Endothelial cell of umbilical vein (primary cell): ENCODE measurements around the gene RARA. TPM values are rescaled to one million over a fixed set of nuclear protein-coding genes. Genes with fewer than 3 reads are reported as not detected.
A peak's percentile ranks its signal among the peaks of the same experiment; 100 is the strongest.

Experiments
- BruUV-seq: library from RNA; stranded (reverse); fragments of 400-500 nt; replicated peaks from 2 replicates; lab custom pipeline; 2021; lab: Mats Ljungman, UMichigan
- CTCF ChIA-PET: fragments of 300-600, 350-600 bp; sonication (Branson Sonifier 250); formaldehyde crosslinking; loops from one replicate; lab custom pipeline; 2021; ENCODE audit warnings: antibody characterized with exemption, inconsistent platforms; lab: Charles Lee
- POLR2A ChIA-PET: fragments of 300-600, 350-600 bp; sonication (Branson Sonifier 250); formaldehyde crosslinking; loops from one replicate; lab custom pipeline; 2021; ENCODE audit warnings: antibody characterized with exemption, inconsistent platforms; lab: Charles Lee
- DNase-seq: peaks from one replicate; pipeline ENCODE4 v3.0.0-alpha.2; 2011; ENCODE audit warnings: low read depth, low spot score
- FAIRE-seq: peaks from 2 replicates; lab custom pipeline; 2011; peaks lifted over from hg19 to GRCh38; lab: Jason Lieb, UNC
- H2AFZ ChIP-seq: 2 replicates; pipeline ENCODE4 v1.6.0; 2012; ENCODE audit warnings: low read depth, low read length, control low read depth, inconsistent platforms
- H3K27ac ChIP-seq: 2 replicates; pipeline ENCODE4 v1.5.1; 2011; ENCODE audit warnings: low read depth, mild to moderate bottlenecking, control low read depth, low read length, moderate library complexity; ENCODE audit not compliant: insufficient read depth
- H3K27me3 ChIP-seq, 2 experiments: 2 replicates each; pipeline versions ENCODE4 v1.6.0 to v1.6.1; 2011; ENCODE audit warnings: low read length in 2 of 2, mixed read lengths in 1 of 2; ENCODE audit not compliant: control insufficient read depth in 2 of 2, insufficient read depth in 2 of 2
- H3K36me3 ChIP-seq, 2 experiments: 2 replicates in 1 of 2; 3 replicates in 1 of 2; pipeline ENCODE4 v1.5.1; 2011; ENCODE audit warnings: low read length in 2 of 2, mild to moderate bottlenecking in 1 of 2, moderate library complexity in 1 of 2; ENCODE audit not compliant: control insufficient read depth in 2 of 2, insufficient read depth in 2 of 2; ENCODE audit errors: extremely low read depth in 1 of 2
- H3K4me1 ChIP-seq: 3 replicates; pipeline ENCODE4 v1.5.1; 2011; ENCODE audit warnings: mild to moderate bottlenecking, low read length; ENCODE audit not compliant: control insufficient read depth, insufficient read depth; ENCODE audit errors: extremely low read depth
- H3K4me2 ChIP-seq: 2 replicates; pipeline ENCODE4 v1.6.1; 2011; ENCODE audit warnings: low read length, control low read depth, mixed read lengths; ENCODE audit not compliant: insufficient read depth
- H3K4me3 ChIP-seq, 3 experiments: fragments of 200-600 bp in 1 of 3; sonication (generic), shearing (Covaris generic) in 1 of 3; replicated peaks in 1 of 3; 2 replicates each; pipeline ENCODE4 v1.5.1; 2011 to 2016; ENCODE audit warnings: control low read depth in 3 of 3, low read length in 3 of 3, mild to moderate bottlenecking in 2 of 3, inconsistent platforms in 1 of 3, low read depth in 1 of 3, moderate library complexity in 1 of 3; ENCODE audit not compliant: insufficient read depth in 1 of 3
- H3K79me2 ChIP-seq: 2 replicates; pipeline ENCODE4 v1.6.0; 2012; ENCODE audit warnings: low read length, inconsistent platforms; ENCODE audit not compliant: control insufficient read depth, insufficient read depth
- H3K9ac ChIP-seq: replicated peaks from 2 replicates; pipeline ENCODE3; 2011; ENCODE audit warnings: low read length, control low read depth; ENCODE audit not compliant: insufficient read depth; ENCODE audit errors: extremely low read depth
- H3K9me1 ChIP-seq: replicated peaks from 3 replicates; pipeline ENCODE4 v1.6.0; 2011; ENCODE audit warnings: mild to moderate bottlenecking, low read length; ENCODE audit not compliant: control insufficient read depth, insufficient read depth; ENCODE audit errors: extremely low read depth
- H3K9me3 ChIP-seq: replicated peaks from 2 replicates; pipeline ENCODE4 v1.5.1; 2012; ENCODE audit warnings: low read length, inconsistent platforms; ENCODE audit not compliant: control insufficient read depth, insufficient read depth
- H4K20me1 ChIP-seq: replicated peaks from 2 replicates; pipeline ENCODE3; 2011; ENCODE audit warnings: mild to moderate bottlenecking, low read length; ENCODE audit not compliant: control insufficient read depth, insufficient read depth; ENCODE audit errors: extremely low read depth
- CTCF ChIP-seq, 2 donors: IDR thresholded peaks; 1 replicate in 1 of 2; 2 replicates in 1 of 2; pipeline ENCODE4 v1.5.1; 2011; ENCODE audit warnings: low read length in 2 of 2, mild to moderate bottlenecking in 2 of 2, moderate library complexity in 2 of 2, control low read depth in 1 of 2, inconsistent platforms in 1 of 2, low read depth in 1 of 2; ENCODE audit not compliant: insufficient read depth in 1 of 2; ENCODE audit errors: extremely low read depth in 1 of 2
- MAX ChIP-seq: IDR thresholded peaks from 2 replicates; pipeline ENCODE4 v1.6.1; 2011; ENCODE audit not compliant: insufficient read depth, insufficient read length
- POLR2A ChIP-seq: IDR thresholded peaks from 2 replicates; pipeline ENCODE4 v1.6.1; 2012; ENCODE audit warnings: low read depth, mild to moderate bottlenecking, control low read depth, low read length
- POLR2AphosphoS5 ChIP-seq: IDR thresholded peaks from 2 replicates; pipeline ENCODE4 v1.6.1; 2012; ENCODE audit warnings: low read depth, mild to moderate bottlenecking, control low read depth, low read length, moderate library complexity; ENCODE audit not compliant: insufficient read depth
- dilution Hi-C: fragments of 300-500 bp; cut with MboI; formaldehyde crosslinking; loops from one replicate; pipeline ENCODE4 v1.15.0; 2019; ENCODE audit warnings: low sequenced_read_pairs; ENCODE audit not compliant: extremely low pct_ligation_motif_present
- intact Hi-C: fragments of 100-400 bp; cut with micrococcal nuclease; formaldehyde crosslinking; loops from one replicate; pipeline ENCODE4 v1.10.0; 2022
- polyA plus RNA-seq, 4 experiments: library from polyadenylated mRNA; depleted of rRNA in 3 of 4; stranded (reverse) in 3 of 4; unstranded in 1 of 4; fragments of >200 nt; gene quantifications; 2 replicates each; pipeline versions ENCODE4 v1.2.1 to v1.2.3, GENCODE V29; 2011 to 2012; ENCODE audit warnings: missing spikeins in 1 of 4
- total RNA-seq: library from RNA; stranded (reverse); gene quantifications from 2 replicates; pipeline ENCODE4 v1.2.3, GENCODE V29; 2021

Gene RARA
- total and polyA plus RNA-seq, 2 donors (not counting 3 experiments of a cell fraction or from before 2014, with no cell fraction given), result 11.9 to 37.8 TPM

DNA sequence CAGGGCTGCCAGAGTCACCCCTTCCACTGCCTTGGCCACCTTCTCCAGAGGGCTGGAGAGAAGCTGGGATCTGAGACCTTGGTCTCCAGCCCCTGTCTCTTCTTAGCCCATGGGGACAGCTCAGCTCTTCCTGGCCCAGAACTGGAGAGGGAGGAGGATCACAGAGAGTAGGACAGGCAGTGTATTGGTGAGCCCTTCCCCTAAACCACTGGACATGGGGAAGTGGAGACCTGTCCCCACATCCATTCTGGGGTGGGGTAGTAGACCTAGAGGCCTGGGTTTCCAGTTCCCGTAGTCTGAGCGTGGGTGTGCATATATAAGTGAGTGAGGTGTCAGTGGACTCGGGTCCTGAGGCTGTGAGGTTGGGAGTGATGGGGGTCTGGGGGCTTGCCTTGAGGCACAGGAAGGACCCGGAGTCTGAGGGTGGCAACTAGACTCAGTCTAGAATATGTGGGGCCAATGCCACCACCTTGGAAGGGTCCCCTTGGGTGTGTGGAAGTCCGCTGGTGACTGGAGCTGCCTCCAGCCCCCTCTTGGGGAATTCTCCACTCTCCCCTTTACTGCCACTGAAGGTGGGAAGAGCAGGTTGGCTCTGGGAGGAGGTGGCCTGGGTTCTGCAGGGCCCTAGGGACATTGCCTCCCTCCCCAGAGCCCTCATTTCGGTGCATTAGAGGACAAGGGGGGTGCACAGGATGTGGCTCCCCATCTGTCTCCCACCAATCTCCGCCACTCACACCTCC is 35.6 kb downstream of the RARA start:
- ChIA-PET CTCF (interaction anchor here (0.8 to 10.6 kb wide), 11 partner anchors 10 to 189 kb away, joined by 3 to 109 read pairs (median 6); no protein-coding TSS in a partner anchor), POLR2A (interaction anchor here (1.3 to 1.8 kb wide), 2 partner anchors 25 to 28 kb away, joined by 3 to 6 read pairs; no protein-coding TSS in a partner anchor)
- Histone ChIP-seq H3K4me2 (peak overlapping the region; percentile 62), H3K9ac (peak overlapping the region; percentile 89), H3K9me1 (no peaks in the 10 kb centered on the region), H4K20me1 (no peaks in the 10 kb centered on the region), H3K79me2 (peaks cover 70% of the 10 kb centered on the region), H3K27ac (peak overlapping the region; percentile 77), H3K4me3 (peak overlapping the region in 2 of 3 experiments; percentile 69 to 85), H2AFZ (no peak overlapping the region), H3K4me1 (peaks cover 67% of the 10 kb centered on the region), H3K36me3 (peaks cover 0 to 9% of the 10 kb centered on the region in 2 experiments), H3K9me3 (no peaks in the 10 kb centered on the region), H3K27me3 (no peaks in the 10 kb centered on the region)
- intact Hi-C loops, result loop anchor here (5.0 kb wide), 1 partner anchor 127 kb away; the partner anchor contains the start of gene WIPF2
- no TSS peak for BruUV-seq
- TF ChIP-seq POLR2A, result peak; percentile 35
- TF ChIP-seq CTCF (IDR thresholded peaks at IDR 0.05; ENCODE audit: extremely low read depth in 1 of 2, insufficient read depth in 1 of 2, low read depth in 1 of 2, low read length in 2 of 2), result no peak
- TF ChIP-seq POLR2AphosphoS5, result no peak
- TF ChIP-seq MAX, result no peak
- FAIRE-seq, result no peak
- DNase-seq, result peak; percentile 43
- dilution Hi-C loops, result no loop called here
